Pancreas (tissue), 10 donors: ENCODE results near the gene ABCD3. TPM values are rescaled to one million over a fixed set of nuclear protein-coding genes. Genes with fewer than 3 reads are reported as not detected.

Experiments used
- ATAC-seq, 4 donors: fragments of 200-7000 bp; cut with Tn5 transposase; one replicate each; pipeline versions ENCODE4 v1.8.0 to v1.9.1; 2020; ENCODE audit warnings: mild to moderate bottlenecking in 4 of 4, moderate library complexity in 4 of 4
- DNase-seq, 6 donors: peaks; one replicate each; pipeline ENCODE4 v3.0.0-alpha.2; 2020
- FAIRE-seq: peaks from 2 replicates; lab custom pipeline; 2012; peaks lifted over from hg19 to GRCh38; lab: Jason Lieb, UNC
- H3K27ac ChIP-seq, 4 donors: fragments of 200-600 bp; sonication (generic); 1 replicate in 3 of 4; 2 replicates in 1 of 4; pipeline versions ENCODE4 v1.5.0 to v1.8.0; 2020
- H3K27me3 ChIP-seq, 4 donors: fragments of 200-600 bp; one replicate each; pipeline ENCODE4 v1.8.0; 2021
- H3K36me3 ChIP-seq, 3 donors: fragments of 200-600 bp; sonication (generic) in 1 of 3; one replicate each; pipeline versions ENCODE4 v1.5.0 to v1.8.0; 2020 to 2021
- H3K4me1 ChIP-seq, 3 donors: fragments of 200-600 bp; one replicate each; pipeline ENCODE4 v1.8.0; 2021
- H3K4me3 ChIP-seq, 4 donors: fragments of 200-600 bp; sonication (generic) in 2 of 4; one replicate each; pipeline versions ENCODE4 v1.5.0 to v1.8.0; 2020 to 2021
- H3K9me3 ChIP-seq, 4 donors: fragments of 200-600 bp; one replicate each; pipeline ENCODE4 v1.8.0; 2021
- CTCF ChIP-seq, 4 donors: fragments of 200-600 bp; sonication (generic) in 3 of 4; IDR thresholded peaks; one replicate each; pipeline versions ENCODE4 v1.5.0 to v1.8.0; 2021; ENCODE audit warnings: antibody characterized with exemption in 4 of 4
- WGBS, 2 donors: extraction: QIAGEN DNeasy Blood & Tissue Kit; methylation state at CpG; one replicate each; pipeline ENCODE4 v1.1.7; 2013; 5-methylcytosine and 5-hydroxymethylcytosine counted together
- intact Hi-C, 3 donors: fragments of 100-400 bp; cut with DNase I; formaldehyde crosslinking; loops; one replicate each; pipeline versions ENCODE4 v1.11.1 to v1.14.2; 2022
- polyA plus RNA-seq, 2 donors: library from polyadenylated mRNA; stranded (reverse); fragments of 200-250 nt; gene quantifications; one replicate each; pipeline ENCODE4 v1.2.3, GENCODE V29; 2013
- total RNA-seq, 6 donors: library from RNA; stranded (reverse); fragmentation: NEBNext Ultra II Directional in 4 of 6; extraction: Animal tissue kit (Norgen Biotek cat#: 25700) in 4 of 6; gene quantifications; one replicate each; pipeline versions ENCODE4 v1.2.1 to v1.2.4, GENCODE V29; 2021 to 2023
- donor health status: healthy with polysubstance abuse.
- donor health status: DM: no; HTN: no; CAD: no; lungs with moderate emphysema.
- donor health status: DM: no; HTN: no; CAD: no.
- donor health status: control.
- donor health status: control.
- donor health status: Bipolar disorder and iron deficiency.
- donor health status: DM: yes; HTN: yes; CAD: no.
- donor health status: DM: no; HTN: no; CAD: no.
- donor health status: DM: no; HTN: no; CAD: no.
- donor health status: DM: yes; HTN: yes; CAD: no.

ABCD3 gene
- total and polyA plus RNA-seq, 8 donors = 11.7 to 35.8 (median 30.8) TPM

- Histone ChIP-seq H3K36me3 (peaks cover 0 to 20% (median 4%) of the 10 kb centered on the region in 3 donors), H3K27ac (no peak overlapping the region), H3K9me3 (no peaks in the 10 kb centered on the region), H3K4me1 (no peaks in the 10 kb centered on the region), H3K27me3 (no peaks in the 10 kb centered on the region), H3K4me3 (no peak overlapping the region)
- no peak for TF ChIP-seq CTCF (IDR thresholded peaks at IDR 0.05)
- 86 to 87% methylated on average over 4 of the region's 4 CpGs for WGBS, 2 donors
- DNase-seq (no peak), FAIRE-seq (no peak), ATAC-seq (no peak)
- intact Hi-C loops = no loop called here
Observed at GRCh38 chr1:94503153-94503552, 85.0 kb downstream of the ABCD3 start.

GRCh38 chr1:94504601-94505000 lies 86.4 kb downstream of the ABCD3 start:
- Histone ChIP-seq H3K27me3 (no peaks in the 10 kb centered on the region), H3K27ac (no peak overlapping the region), H3K4me1 (no peaks in the 10 kb centered on the region), H3K9me3 (no peaks in the 10 kb centered on the region), H3K36me3 (peaks cover 0 to 19% (median 0%) of the 10 kb centered on the region in 3 donors), H3K4me3 (no peak overlapping the region)
- DNase-seq (no peak), ATAC-seq (peak in 1 of 4 donors; percentile 23), FAIRE-seq (no peak)
- intact Hi-C loops = no loop called here
- 88 to 100% methylated on average over 1 of the region's 1 CpG for WGBS, 2 donors
- TF ChIP-seq CTCF (IDR thresholded peaks at IDR 0.05) = no peak

GRCh38 chr1:94512816-94513215 lies 94.6 kb downstream of the ABCD3 start:
- no peak for DNase-seq
- no peak overlapping the region for H3K4me3 ChIP-seq
- no peak overlapping the region for H3K27ac ChIP-seq
- WGBS, 2 donors = 99% methylated on average over 2 of the region's 2 CpGs
- TF ChIP-seq CTCF (IDR thresholded peaks at IDR 0.05) = no peak
- ATAC-seq = no peak
- intact Hi-C loops = no loop called here
- peaks cover 0 to 11% (median 0%) of the 10 kb centered on the region in 3 donors for H3K4me1 ChIP-seq
- no peaks in the 10 kb centered on the region for H3K27me3 ChIP-seq
- FAIRE-seq = no peak
- no peaks in the 10 kb centered on the region for H3K9me3 ChIP-seq
- peaks cover 0 to 3% (median 0%) of the 10 kb centered on the region in 3 donors for H3K36me3 ChIP-seq

GRCh38 chr1:94514095-94514727 lies 96.0 kb downstream of the ABCD3 start:
- DNase-seq (no peak), ATAC-seq (peak; percentile 55 to 90 (median 82)), FAIRE-seq (no peak)
- Histone ChIP-seq H3K27ac (no peak overlapping the region), H3K9me3 (no peaks in the 10 kb centered on the region), H3K4me3 (no peak overlapping the region), H3K27me3 (no peaks in the 10 kb centered on the region), H3K4me1 (peaks cover 0 to 11% (median 0%) of the 10 kb centered on the region in 3 donors), H3K36me3 (peaks cover 0 to 3% (median 0%) of the 10 kb centered on the region in 3 donors)
- intact Hi-C loops = no loop called here
- WGBS, 2 donors = 71 to 73% methylated on average over 2 of the region's 2 CpGs
- peak in 3 of 4 donors; percentile 36 to 50 (median 39) for TF ChIP-seq CTCF (IDR thresholded peaks at IDR 0.05)

- H3K4me3 ChIP-seq = no peak overlapping the region
- intact Hi-C loops = no loop called here
- WGBS, 2 donors = 54 to 70% methylated on average over 1 of the region's 1 CpG
- FAIRE-seq = no peak
- no peak for DNase-seq
- H3K27me3 ChIP-seq = no peaks in the 10 kb centered on the region
- H3K4me1 ChIP-seq = peaks cover 0 to 11% (median 0%) of the 10 kb centered on the region in 3 donors
- no peaks in the 10 kb centered on the region for H3K9me3 ChIP-seq
- no peak for ATAC-seq
- no peak for TF ChIP-seq CTCF (IDR thresholded peaks at IDR 0.05)
- H3K36me3 ChIP-seq = peaks cover 0 to 3% (median 0%) of the 10 kb centered on the region in 3 donors
- no peak overlapping the region for H3K27ac ChIP-seq
Observed at GRCh38 chr1:94515296-94515947, 97.2 kb downstream of the ABCD3 start.
